GM19324 (cell line): ENCODE measurements around the gene CTSG.
"Not testable (repeated sequence)": the region's sequence is repeated elsewhere in the genome, so short reads cannot be mapped to it uniquely, and the experiment has no call there.

Experiments
- ATAC-seq: cut with Tn5 transposase; IDR thresholded peaks from one replicate; pipeline ENCODE4 v1.9.1; 2021; ENCODE audit warnings: mild to moderate bottlenecking, moderate library complexity; ENCODE audit not compliant: unreplicated experiment, low FRiP score

CTSG gene

DNA sequence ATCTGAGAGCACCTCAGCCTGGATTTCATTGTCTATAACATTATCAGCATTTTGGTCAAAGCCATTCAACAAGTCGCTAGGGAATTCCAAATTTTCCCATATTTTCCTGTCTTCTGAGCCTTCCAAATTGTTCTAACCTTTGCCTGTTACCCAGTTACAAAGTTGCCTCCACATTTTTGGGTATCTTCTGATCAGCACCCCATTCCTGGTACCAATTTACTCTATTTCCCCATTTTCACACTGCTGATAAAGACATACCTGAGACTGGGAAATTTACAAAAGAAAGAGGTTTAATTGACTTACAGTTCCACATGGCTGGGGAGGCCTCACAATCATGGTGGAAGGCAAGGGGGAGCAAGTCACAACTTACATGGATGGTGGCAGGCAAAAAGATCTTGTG is 27.0 kb downstream of the CTSG start:
- not testable (repeated sequence) for ATAC-seq

DNA sequence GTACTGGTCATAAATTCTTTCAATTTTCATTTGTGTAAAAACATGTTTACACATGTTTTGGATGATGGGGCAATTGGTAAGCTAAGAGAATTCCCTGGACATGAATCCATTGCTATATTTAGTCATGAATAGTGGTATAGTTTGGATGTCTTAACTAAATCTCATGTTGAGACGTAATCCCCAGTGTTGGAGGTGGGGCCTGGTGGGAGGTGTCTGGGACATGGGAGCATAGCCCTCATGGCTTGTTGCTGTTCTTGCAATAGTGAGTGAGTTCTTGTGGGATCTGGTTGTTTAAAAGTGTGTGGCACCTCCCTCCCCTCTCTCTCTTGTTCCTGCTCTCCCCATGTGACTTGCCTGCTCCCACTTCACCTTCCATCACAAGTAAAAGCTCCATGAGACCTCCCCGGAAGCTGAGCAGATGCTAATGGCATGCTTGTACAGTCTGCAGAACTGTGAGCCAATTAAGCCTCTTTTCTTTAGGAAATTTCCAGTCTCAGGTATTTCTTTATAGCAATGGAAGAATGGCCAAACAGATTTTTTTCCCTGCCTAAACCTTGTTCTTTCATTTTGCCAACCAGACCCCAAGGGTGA is 33.6 kb downstream of the CTSG start:
- ATAC-seq = no peak

- ATAC-seq = no peak
Measured at GRCh38 chr14:24535737-24536136, 40.3 kb downstream of the CTSG start.

DNA sequence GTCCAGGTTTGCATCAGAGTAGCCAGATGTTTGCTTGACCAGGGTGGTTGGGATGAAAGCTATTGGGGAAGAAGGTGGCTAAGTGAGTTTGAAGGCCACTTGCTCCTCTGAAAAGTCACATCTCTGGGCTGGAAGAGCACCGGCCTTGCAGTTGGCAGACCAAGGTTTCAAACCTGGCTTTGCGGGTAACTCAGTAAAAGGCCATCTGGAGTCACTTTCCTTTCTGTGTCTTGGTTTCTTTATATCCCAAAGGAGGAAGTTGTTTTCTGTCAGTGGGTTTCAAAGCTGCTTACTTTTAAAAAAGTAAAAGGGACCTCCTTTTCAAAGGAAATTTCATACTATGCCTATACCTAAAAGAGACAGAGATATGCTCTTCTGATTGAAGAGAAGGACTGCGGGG is 41.8 kb downstream of the CTSG start:
- no peak for ATAC-seq

- ATAC-seq = not testable (repeated sequence)
Measured at GRCh38 chr14:24525877-24526620, 50.0 kb downstream of the CTSG start.
